Myocyte (in vitro differentiated cells): ENCODE data around the gene TCF12. TPM values are rescaled to one million over a fixed set of nuclear protein-coding genes. Genes with fewer than 3 reads are reported as not detected.
"Not testable (repeated sequence)": the region's sequence is repeated elsewhere in the genome, so short reads cannot be mapped to it uniquely, and the experiment has no call there.

Source experiments
- DNase-seq: peaks from one replicate; pipeline ENCODE4 v3.0.0-alpha.2; 2012; ENCODE audit warnings: low read depth
- total RNA-seq: library from RNA; depleted of rRNA; stranded (reverse); fragments of >200 nt; gene quantifications from 2 replicates; pipeline ENCODE4 v1.2.3, GENCODE V29; 2014

The TCF12 gene
- total RNA-seq, 1 donor from 2014 or later, result 128 TPM

- DNase-seq, result no peak
Measured at GRCh38 chr15:56915888-56916287, 2.6 kb upstream of the TCF12 start.

- DNase-seq, result no peak
Measured at GRCh38 chr15:56916825-56917477, 1.5 kb upstream of the TCF12 start.

- no peak for DNase-seq
Measured at GRCh38 chr15:56917652-56918045, 795 bp upstream of the TCF12 start.

- peak; percentile 71 for DNase-seq
Measured at GRCh38 chr15:56919031-56919608, 676 bp downstream of the TCF12 start.

- peak; percentile 39 for DNase-seq
Measured at GRCh38 chr15:56919609-56920366, 1.3 kb downstream of the TCF12 start.

- DNase-seq, result no peak
Measured at GRCh38 chr15:56920367-56920627, 1.9 kb downstream of the TCF12 start.

- no peak for DNase-seq
Measured at GRCh38 chr15:56923174-56923591, 4.7 kb downstream of the TCF12 start.

GRCh38 chr15:56927816-56928215 is 9.4 kb downstream of the TCF12 start:
- DNase-seq, result no peak

- no peak for DNase-seq
Measured at GRCh38 chr15:56929399-56929798, 11.0 kb downstream of the TCF12 start.

- no peak for DNase-seq
Measured at GRCh38 chr15:56929933-56930332, 11.5 kb downstream of the TCF12 start.

GRCh38 chr15:56930669-56931313 is 12.3 kb downstream of the TCF12 start:
- DNase-seq, result no peak

- DNase-seq, result no peak
Measured at GRCh38 chr15:56931639-56932508, 13.4 kb downstream of the TCF12 start.

GRCh38 chr15:56932509-56932868 is 14.0 kb downstream of the TCF12 start:
- not testable (repeated sequence) for DNase-seq

- no peak for DNase-seq
Measured at GRCh38 chr15:56933410-56933809, 15.0 kb downstream of the TCF12 start.

GRCh38 chr15:56933811-56934210 is 15.4 kb downstream of the TCF12 start:
- no peak for DNase-seq

- DNase-seq, result no peak
Measured at GRCh38 chr15:56934269-56934668, 15.8 kb downstream of the TCF12 start.

- no peak for DNase-seq
Measured at GRCh38 chr15:56936929-56937328, 18.5 kb downstream of the TCF12 start.

GRCh38 chr15:56939257-56939656 is 20.8 kb downstream of the TCF12 start:
- DNase-seq, result no peak

- no peak for DNase-seq
Measured at GRCh38 chr15:56940388-56940787, 21.9 kb downstream of the TCF12 start.

- DNase-seq, result no peak
Measured at GRCh38 chr15:56942118-56942517, 23.7 kb downstream of the TCF12 start.

- no peak for DNase-seq
Measured at GRCh38 chr15:56943403-56943802, 25.0 kb downstream of the TCF12 start.
